IPS-NIHi7 (cell line): ENCODE data around the gene TFF3.

Experiments used
- DNase-seq: peaks from one replicate; pipeline ENCODE4 v3.0.0; 2012; ENCODE audit warnings: mixed read lengths; ENCODE audit errors: extremely low spot score

The TFF3 gene

GRCh38 chr21:42266971-42267556 is 48.1 kb downstream of the TFF3 start:
- no peak for DNase-seq

GRCh38 chr21:42265231-42265812 is 49.9 kb downstream of the TFF3 start:
- DNase-seq, result no peak

GRCh38 chr21:42264245-42265195 is 50.7 kb downstream of the TFF3 start:
- no peak for DNase-seq

- no peak for DNase-seq
These were observed 51.5 kb downstream of the TFF3 start for GRCh38 chr21:42263591-42264131.

- no peak for DNase-seq
These were observed 52.4 kb downstream of the TFF3 start for GRCh38 chr21:42262831-42263231.

- DNase-seq, result no peak
These were observed 53.4 kb downstream of the TFF3 start for GRCh38 chr21:42261829-42262200.
